NB4 (cell line): ENCODE measurements around the gene CD46.
A peak's percentile ranks its signal among the peaks of the same experiment; 100 is the strongest.

Experiments used
- DNase-seq: peaks from one replicate; pipeline ENCODE4 v3.0.0; 2010; ENCODE audit warnings: low read depth
- H3K4me3 ChIP-seq: one replicate; pipeline ENCODE4 v1.5.1; 2011; ENCODE audit warnings: mild to moderate bottlenecking, low read depth, low read length, moderate library complexity
- CTCF ChIP-seq: IDR thresholded peaks from one replicate; pipeline ENCODE4 v1.5.1; 2012; ENCODE audit warnings: low read depth, low read length
- MAX ChIP-seq: IDR thresholded peaks from 2 replicates; pipeline ENCODE4 v1.6.1; 2011; ENCODE audit warnings: low read depth, low read length
- MYC ChIP-seq: IDR thresholded peaks from 2 replicates; pipeline ENCODE4 v1.6.1; 2011; ENCODE audit warnings: low read depth, low read length
- POLR2A ChIP-seq: IDR thresholded peaks from 2 replicates; pipeline ENCODE4 v1.6.1; 2011; ENCODE audit warnings: mild to moderate bottlenecking; ENCODE audit not compliant: insufficient read length; ENCODE audit errors: extremely low read depth

CD46 gene

GRCh38 chr1:207807690-207808321, 56.0 kb downstream of the CD46 start:
- TF ChIP-seq POLR2A (no peak), MAX (peak; percentile 48; the same call in 1 of the 2 replicates), MYC (no peak), CTCF (no peak)
- DNase-seq: peak; percentile 73
- H3K4me3 ChIP-seq: no peak overlapping the region

- TF ChIP-seq MAX (no peak), CTCF (no peak)
- DNase-seq: no peak
- no peak overlapping the region for H3K4me3 ChIP-seq
Observed at GRCh38 chr1:207808322-207808705, 56.5 kb downstream of the CD46 start.

GRCh38 chr1:207808911-207809555, 57.2 kb downstream of the CD46 start:
- TF ChIP-seq MYC (no peak), POLR2A (no peak), MAX (no peak)
- H3K4me3 ChIP-seq: no peak overlapping the region
- DNase-seq: no peak

- H3K4me3 ChIP-seq: no peak overlapping the region
- TF ChIP-seq MAX (no peak), CTCF (no peak), POLR2A (no peak), MYC (no peak)
- DNase-seq: no peak
Observed at GRCh38 chr1:207810173-207810572, 58.3 kb downstream of the CD46 start.

GRCh38 chr1:207810606-207811295, 58.9 kb downstream of the CD46 start:
- peak; percentile 51 for DNase-seq
- TF ChIP-seq MAX: no peak
- TF ChIP-seq MYC: no peak
- TF ChIP-seq CTCF: no peak
- no peak for TF ChIP-seq POLR2A
- no peak overlapping the region for H3K4me3 ChIP-seq

GRCh38 chr1:207811319-207811718, 59.5 kb downstream of the CD46 start:
- no peak overlapping the region for H3K4me3 ChIP-seq
- no peak for DNase-seq
- TF ChIP-seq MYC (no peak), CTCF (no peak), POLR2A (no peak), MAX (no peak)
